ENCODE data around the gene FOXF2. TPM values are rescaled to one million over a fixed set of nuclear protein-coding genes. Genes with fewer than 3 reads are reported as not detected.

Gene FOXF2
- total and polyA plus RNA-seq, 2 of the 13 experiments (the other 11 are each of a cell fraction or from before 2014, with no cell fraction given), result not detected

- no peak for DNase-seq (ENCODE audit: low spot score)
- ChIA-PET CTCF (ENCODE audit: low intra/inter-chr PET ratio, low total read pairs) (interaction anchor here (1.0 kb wide), 1 partner anchor 73 kb away, joined by 4 read pairs; no protein-coding TSS in a partner anchor), POLR2A (no interaction called here)
- Histone ChIP-seq H3K4me1 (ENCODE audit: insufficient read depth, low read length) (no peaks in the 10 kb centered on the region), H3K9ac (ENCODE audit: insufficient read depth, low read depth, low read length) (no peak overlapping the region), H4K20me1 (ENCODE audit: insufficient read depth, low read length) (no peaks in the 10 kb centered on the region), H3K27me3 (ENCODE audit: control insufficient read depth in 1 of 2, insufficient read depth in 2 of 2, low read length in 2 of 2) (peaks cover 0 to 46% of the 10 kb centered on the region in 2 experiments; a peak in 3 of 5 replicates), H3K36me3 (replicated peaks in 1 of 2; ENCODE audit: control insufficient read depth in 1 of 2, insufficient read depth in 2 of 2, low read length in 2 of 2) (no peaks in the 10 kb centered on the region), H2AFZ (ENCODE audit: low read length) (no peak overlapping the region), H3K4me2 (ENCODE audit: low read depth, low read length) (no peak overlapping the region), H3K4me3 (replicated peaks in 1 of 3; ENCODE audit: insufficient read depth in 1 of 3, low read depth in 2 of 3, low read length in 3 of 3) (no peak overlapping the region), H3K27ac (ENCODE audit: extremely low read length, insufficient read depth, low read length) (no peak overlapping the region), H3K79me2 (ENCODE audit: insufficient read depth, low read length) (no peaks in the 10 kb centered on the region), H3K9me3 (ENCODE audit: low read length) (no peaks in the 10 kb centered on the region)
- no TSS peak for BruUV-seq (replicated peaks)
- intact Hi-C loops (cut with micrococcal nuclease; ENCODE audit: unreplicated experiment) (no loop called here), in situ Hi-C loops (cut with HindIII; ENCODE audit: extremely low pct_ligation_motif_present, low pct_unique_long_range_greater_than_20kb) (no loop called here)
- no peak for FAIRE-seq
- peak; percentile 20; the same call in 1 of the 2 replicates for TF ChIP-seq CREB1 (IDR thresholded peaks at IDR 0.05)
- TF ChIP-seq CREB1 (CRISPR knock-in tag; IDR thresholded peaks at IDR 0.05), result no peak
- peak; percentile 51 for TF ChIP-seq STAG1 (CRISPR knock-in tag; IDR thresholded peaks at IDR 0.05)
- no peak for TF ChIP-seq SP140L (CRISPR knock-in tag; IDR thresholded peaks at IDR 0.05; ENCODE audit: borderline replicate concordance)
- TF ChIP-seq CCAR2 (optimal IDR thresholded peaks at IDR 0.05; ENCODE audit: low read depth, low read length), result no peak
- peak; percentile 35; the same call in 1 of the 2 replicates for TF ChIP-seq CTCF (CRISPR knock-in tag; IDR thresholded peaks at IDR 0.05)
- WGBS (ENCODE audit: low lambda C conversion rate), result 29% methylated on average over 16 of the region's 16 CpGs
- no peak for ATAC-seq
These were observed 25.4 kb upstream of the FOXF2 start for GRCh38 chr6:1363729-1364572.

Data from HepG2 (cell line).